Measurements from ENCODE around the gene CORO2A.

DNA sequence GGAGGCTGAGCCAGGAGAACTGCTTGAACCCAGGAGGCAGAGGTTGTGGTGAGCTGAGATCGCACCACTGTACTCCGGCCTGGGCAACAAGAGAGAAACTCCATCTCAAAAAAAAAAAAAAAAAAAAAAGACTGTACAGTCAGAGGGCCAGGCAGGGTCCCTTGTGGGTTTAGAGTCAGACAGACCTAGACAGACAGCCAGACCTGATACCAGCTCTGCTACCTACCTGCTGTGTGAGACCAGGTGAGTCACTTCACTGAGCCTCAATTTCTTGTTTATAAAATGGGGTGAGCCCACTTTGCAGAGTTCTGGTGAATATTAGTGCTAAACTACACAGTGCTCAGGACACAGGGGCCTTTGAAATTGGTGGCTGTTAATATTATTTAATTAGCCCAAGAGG, 93.1 kb downstream of the CORO2A start:
- no peak for TF ChIP-seq EZH2 (IDR thresholded peaks at IDR 0.05; ENCODE audit: borderline replicate concordance, low read length)
- TF ChIP-seq, protein P1, sequence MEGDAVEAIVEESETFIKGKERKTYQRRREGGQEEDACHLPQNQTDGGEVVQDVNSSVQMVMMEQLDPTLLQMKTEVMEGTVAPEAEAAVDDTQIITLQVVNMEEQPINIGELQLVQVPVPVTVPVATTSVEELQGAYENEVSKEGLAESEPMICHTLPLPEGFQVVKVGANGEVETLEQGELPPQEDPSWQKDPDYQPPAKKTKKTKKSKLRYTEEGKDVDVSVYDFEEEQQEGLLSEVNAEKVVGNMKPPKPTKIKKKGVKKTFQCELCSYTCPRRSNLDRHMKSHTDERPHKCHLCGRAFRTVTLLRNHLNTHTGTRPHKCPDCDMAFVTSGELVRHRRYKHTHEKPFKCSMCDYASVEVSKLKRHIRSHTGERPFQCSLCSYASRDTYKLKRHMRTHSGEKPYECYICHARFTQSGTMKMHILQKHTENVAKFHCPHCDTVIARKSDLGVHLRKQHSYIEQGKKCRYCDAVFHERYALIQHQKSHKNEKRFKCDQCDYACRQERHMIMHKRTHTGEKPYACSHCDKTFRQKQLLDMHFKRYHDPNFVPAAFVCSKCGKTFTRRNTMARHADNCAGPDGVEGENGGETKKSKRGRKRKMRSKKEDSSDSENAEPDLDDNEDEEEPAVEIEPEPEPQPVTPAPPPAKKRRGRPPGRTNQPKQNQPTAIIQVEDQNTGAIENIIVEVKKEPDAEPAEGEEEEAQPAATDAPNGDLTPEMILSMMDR (IDR thresholded peaks at IDR 0.05; ENCODE audit: low read length), result no peak
